Middle frontal gyrus (tissue), 1 donor: Measurements from ENCODE around the gene KRTAP10-5.
"Not testable (repeated sequence)": the region's sequence is repeated elsewhere in the genome, so short reads cannot be mapped to it uniquely, and the experiment has no call there.

Source experiments
- DNase-seq: peaks from one replicate; pipeline ENCODE4 v3.0.0-alpha.2; 2015; ENCODE audit warnings: low spot score; ENCODE audit errors: extremely low spot score

The KRTAP10-5 gene

DNA sequence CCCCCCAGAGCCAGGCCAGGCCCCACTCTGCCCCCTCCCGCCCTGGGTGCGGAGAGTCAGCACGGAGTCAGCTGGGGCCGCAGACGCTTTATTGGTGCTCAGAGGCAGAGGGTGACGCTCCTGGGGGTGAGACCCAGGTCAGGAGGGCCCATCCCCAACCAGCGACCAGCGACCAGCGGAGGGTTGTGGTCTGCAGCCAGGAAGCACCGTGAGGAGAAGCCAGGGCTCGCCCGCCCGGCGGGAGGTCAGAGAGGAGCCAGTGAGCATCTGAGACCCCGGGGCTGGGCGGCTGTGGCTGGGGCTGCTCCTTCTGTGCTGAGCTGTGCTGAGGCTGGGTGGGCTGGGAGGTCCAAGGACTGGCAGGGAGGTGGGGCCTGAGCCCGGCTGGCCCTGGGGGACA, 30.1 kb downstream of the KRTAP10-5 start:
- not testable (repeated sequence) for DNase-seq

GRCh38 chr21:44549525-44550211, 30.7 kb downstream of the KRTAP10-5 start:
- no peak for DNase-seq

- no peak for DNase-seq
These were observed 31.5 kb downstream of the KRTAP10-5 start for GRCh38 chr21:44548922-44549321.

DNA sequence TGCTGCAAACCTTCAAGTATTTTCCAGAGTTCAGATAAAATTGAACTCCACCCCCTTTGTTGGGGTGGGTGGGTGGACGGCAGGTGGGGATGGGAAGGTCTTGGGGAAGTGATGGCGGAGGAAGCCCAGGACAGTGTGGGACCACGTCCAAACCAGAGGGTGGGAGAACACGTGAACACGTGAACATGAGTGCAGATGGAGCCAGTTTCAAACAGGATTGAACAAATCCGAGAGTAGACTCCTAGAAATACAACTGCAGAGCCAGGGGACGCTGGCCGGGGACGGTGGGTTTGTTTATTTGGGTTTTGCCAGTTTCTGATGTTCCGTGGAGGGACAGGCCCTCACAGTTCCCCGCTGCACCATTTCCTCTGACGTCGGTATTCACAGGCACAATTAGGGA, 32.0 kb downstream of the KRTAP10-5 start:
- DNase-seq, result no peak

DNA sequence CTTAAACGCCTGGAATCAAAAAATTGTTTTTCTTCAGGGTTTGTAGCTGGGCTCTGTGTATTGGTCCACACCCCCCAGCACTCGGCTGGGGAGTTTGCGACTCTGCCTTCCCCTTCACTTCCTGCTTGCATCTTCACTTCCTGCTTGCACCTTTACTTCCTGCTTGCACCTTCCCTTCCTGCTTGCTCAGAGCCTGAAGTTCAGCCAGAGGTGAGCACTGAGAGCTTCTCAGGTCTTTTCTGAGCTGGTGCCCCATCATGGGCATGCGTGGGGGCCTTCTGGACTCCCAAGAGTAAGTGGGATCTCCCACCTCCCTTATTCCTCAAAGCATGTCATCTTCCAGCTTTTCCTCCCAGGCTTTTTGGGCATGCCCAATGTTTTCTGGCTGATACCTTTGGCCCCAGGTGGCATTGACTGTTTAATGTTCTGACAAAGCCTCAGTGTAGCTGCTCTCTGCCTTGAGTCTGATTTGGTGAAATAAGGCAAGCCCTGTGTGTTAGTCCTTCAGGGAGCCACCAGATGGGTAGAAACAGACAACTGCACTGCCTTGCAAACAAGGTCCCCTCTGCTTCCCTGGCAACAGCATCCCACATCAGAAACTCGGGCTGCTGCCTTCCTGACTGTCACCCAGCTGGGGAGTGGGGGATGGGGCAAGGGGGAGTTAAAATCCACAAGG, 32.6 kb downstream of the KRTAP10-5 start:
- DNase-seq, result no peak

DNA sequence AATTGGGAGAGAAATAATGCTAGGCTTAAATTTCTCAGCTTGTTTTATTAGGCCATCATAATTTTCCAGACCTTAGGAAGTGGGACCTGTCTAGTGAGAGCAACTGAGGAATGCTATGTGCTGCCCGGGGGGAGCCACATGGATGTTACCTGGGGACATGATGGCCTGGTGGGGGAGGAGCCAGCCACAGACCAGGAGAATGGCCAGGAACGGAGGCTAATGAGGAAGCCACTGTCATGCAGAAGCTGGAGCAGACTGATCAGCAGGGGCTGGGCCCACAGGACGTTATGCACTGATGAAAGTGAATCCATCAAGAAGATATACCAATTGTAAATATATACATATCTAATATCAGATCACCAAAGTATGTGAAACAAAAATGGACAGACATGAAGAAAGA, 35.8 kb downstream of the KRTAP10-5 start:
- no peak for DNase-seq

DNA sequence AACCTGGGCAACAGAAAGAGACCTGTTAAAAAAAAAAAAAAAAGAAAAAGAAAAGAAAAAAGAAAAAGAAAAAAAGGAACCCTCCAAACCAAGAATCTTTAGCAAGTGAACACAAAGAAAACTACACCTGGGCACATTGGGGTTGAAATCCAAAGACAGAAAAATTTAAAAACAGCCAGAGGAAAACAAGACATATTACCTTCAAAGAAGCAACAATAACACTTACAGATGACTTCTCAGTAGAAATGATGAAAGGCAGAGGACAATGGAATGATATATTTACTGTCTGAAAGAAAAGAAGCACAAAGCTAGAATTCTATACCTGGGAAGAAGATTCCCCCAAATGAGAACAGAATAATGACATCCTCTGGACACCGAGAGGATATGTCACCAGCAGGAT, 37.7 kb downstream of the KRTAP10-5 start:
- DNase-seq, result no peak

DNA sequence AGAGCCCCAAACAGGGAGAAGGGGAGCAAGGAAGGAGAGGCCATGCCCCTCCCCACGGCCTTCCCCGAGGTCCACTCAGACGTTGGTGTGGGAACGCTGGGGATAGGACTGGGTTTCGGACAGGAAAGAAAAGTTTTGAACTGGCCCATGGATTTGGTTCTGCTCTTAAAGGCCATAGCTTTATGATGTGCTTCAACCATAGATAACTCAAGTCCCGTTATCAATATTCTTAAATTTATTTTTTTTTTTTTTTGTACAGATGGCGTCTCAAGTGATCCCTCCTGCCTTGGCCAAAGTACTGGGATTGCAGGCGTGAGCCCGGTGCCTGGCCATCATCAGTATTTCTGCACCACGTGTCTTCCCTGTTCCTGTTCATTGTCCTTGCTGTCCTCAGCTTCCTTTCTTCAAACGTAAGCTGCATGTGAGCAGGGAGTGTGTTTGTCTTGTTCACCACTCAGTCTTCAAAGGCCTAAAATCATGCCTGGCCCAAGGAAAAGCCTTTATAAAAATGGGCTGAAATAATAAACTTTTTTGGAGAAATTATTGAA, 39.6 kb downstream of the KRTAP10-5 start:
- no peak for DNase-seq

GRCh38 chr21:44539991-44540666, 40.3 kb downstream of the KRTAP10-5 start, which contains the start of gene KRTAP10-1:
TSS of gene KRTAP10-1 (minus strand) at chr21:44540195. CDS start at chr21:44540150, 45 bp downstream.
- no peak for DNase-seq

- no peak for DNase-seq
These were observed 41.4 kb downstream of the KRTAP10-5 start for GRCh38 chr21:44539046-44539445.

DNA sequence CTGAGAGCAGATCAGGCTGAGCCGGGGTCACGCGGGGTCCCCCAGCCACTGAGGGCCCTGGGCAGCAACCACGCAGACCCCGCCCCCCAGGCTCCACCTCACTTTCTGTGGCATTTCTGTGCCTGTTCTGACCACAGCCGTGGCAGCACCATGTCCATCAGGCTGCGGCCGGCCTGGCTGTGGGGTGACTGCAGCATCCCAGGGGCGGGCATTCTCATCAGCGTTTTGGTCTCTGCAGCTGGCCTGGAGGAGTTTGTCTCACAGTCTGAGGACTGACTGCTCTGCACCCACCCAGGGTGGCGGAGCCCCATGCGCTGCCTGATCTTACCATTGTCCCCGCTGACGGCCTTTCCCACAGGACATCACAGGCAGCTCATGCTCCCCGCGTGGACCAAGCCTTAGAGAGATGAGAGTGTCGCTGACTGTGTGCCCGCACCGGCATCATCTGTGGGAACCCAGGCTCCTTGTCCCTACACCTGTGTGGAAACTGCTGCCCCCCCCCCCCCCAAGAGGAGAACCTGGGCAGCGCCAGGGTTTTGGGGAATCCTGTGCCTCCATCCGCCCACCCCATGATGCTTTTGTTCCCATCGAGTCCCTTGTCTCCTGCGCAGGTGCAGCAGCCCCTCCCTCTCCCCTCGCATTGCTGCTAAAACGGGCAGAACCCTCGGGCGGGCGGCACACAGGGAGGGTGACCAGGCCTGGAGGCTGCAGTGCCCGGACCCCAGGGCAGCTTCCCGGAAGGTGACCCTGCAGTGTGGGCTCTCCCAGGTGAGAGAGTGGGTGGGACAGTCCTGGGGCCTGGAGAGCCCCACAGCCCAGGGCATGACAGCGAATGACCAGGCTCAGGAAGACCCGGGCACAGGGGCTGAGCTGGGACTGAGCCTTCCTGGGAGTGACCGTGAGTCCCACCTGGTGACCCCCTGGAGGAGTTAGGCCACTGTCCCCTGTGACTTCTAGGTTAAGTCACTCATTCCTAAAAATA, 42.2 kb downstream of the KRTAP10-5 start:
- no peak for DNase-seq

- no peak for DNase-seq
These were observed 44.4 kb downstream of the KRTAP10-5 start for GRCh38 chr21:44535963-44536362.

- DNase-seq, result no peak
These were observed 45.7 kb downstream of the KRTAP10-5 start for GRCh38 chr21:44534688-44535087.

DNA sequence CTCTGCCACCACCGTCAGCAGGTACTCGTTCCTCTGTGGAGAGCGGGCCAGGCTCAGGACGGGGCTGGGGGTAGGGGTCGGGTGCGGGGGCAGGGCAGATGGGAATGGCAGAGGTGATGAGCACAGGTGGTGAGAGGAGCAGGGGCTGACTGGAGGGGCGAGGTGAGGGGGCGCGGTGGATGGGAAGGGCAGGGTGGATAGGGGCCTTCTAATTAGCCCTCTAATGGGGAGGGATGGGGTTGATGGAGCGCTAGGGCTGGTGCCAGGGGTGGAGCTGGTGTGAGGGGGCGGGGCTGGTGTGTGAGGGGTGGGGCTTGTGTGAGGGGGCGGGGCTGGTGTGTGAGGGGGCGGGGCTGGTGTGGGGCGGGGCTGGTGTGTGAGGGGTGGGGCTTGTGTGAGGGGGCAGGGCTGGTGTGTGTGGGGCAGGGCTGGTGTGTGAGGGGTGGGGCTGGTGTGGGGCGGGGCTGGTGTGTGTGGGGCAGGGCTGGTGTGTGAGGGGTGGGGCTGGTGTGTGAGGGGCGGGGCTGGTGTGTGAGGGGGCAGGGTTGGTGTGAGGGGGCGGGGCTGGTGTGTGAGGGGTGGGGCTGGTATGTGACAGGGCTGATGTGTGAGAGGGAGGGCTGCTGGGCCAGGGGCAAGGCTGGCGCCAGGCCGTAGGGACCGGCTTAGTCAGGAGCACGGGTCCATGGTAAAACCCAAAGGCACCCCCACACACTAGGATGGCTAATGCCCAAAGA, 46.3 kb downstream of the KRTAP10-5 start:
- DNase-seq, result no peak

- DNase-seq, result no peak
These were observed 47.1 kb downstream of the KRTAP10-5 start for GRCh38 chr21:44533121-44533890.

DNA sequence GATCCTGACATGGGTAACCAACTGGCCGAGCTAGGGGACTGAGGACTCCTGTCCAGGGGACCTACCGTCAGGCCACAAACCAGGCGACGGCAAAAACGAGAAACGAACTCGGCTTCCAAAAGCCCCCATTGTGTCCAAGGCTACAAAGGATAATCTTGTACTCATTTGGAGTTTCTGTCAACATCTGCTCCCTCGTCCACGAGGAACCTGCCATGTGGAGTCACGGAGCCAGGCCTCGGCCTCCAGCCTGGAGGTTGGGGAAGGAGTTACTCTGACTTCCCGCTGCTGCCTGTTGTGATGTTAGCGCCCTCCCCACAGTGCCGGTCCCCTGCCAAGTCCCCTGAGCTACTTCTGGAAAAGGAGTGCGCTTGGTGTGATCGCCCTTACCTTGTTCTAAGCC, 47.7 kb downstream of the KRTAP10-5 start:
- DNase-seq, result no peak

DNA sequence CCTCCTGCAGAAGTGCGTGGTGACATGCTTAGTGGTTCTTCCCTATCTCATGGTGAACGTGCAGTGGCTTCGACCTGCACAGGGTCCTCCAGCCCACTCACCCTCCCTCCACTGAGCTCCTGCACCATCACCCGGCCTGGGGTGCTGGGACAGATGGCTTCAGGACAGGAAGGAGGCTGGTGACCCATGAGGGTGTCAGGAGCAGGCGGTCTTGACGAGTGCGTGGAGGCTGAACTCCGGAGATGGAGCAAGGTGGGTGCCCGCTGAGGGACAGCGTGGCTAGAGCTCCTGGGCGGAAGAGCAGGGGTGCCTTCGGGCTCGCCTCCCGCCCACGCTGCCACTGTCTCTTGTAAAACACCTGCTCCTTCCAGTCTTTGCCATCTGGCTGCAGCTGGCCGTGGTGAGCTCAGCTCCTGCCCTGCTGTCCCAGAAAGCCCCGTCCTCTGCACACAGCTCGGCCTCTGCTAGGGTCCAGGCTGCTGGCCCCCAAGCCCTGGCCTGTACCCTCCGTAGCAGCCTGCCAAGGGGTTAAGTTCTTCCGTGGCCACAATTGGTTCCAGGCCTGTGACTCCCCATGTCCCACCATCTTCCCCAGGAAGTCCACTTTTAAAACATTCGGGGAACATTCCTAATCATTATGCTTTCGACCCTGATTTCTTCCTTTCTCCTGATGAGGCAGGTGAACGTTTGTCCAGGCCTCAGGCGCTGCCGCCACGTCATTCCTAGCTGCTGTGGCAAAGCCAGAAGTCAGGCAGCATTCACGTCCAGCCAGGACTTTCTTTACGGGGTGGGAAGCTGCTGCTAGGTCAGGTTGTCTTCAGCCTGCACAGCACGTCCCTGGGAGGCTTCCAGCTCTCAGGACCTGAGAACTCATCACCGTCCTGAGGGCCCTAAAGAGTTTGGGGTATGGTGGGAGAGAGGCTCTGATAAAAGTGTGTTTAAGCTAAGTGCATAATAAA, 48.5 kb downstream of the KRTAP10-5 start:
- no peak for DNase-seq

GRCh38 chr21:44530903-44531605, 49.4 kb downstream of the KRTAP10-5 start:
- DNase-seq, result no peak
